SK-N-SH (cell line): ENCODE measurements around the gene A2ML1. TPM values are rescaled to one million over a fixed set of nuclear protein-coding genes. Genes with fewer than 3 reads are reported as not detected.
A peak's percentile ranks its signal among the peaks of the same experiment; 100 is the strongest.

Source experiments
- CTCF ChIA-PET: fragments of 300-600, 350-600 bp; formaldehyde crosslinking; extraction: SDS; loops from one replicate; lab custom pipeline; 2021; lab: Yijun Ruan, JAX
- POLR2A ChIA-PET: fragments of 350-600 bp; sonication (Branson Sonifier 250); formaldehyde crosslinking; extraction: SDS; loops from one replicate; lab custom pipeline; 2020; ENCODE audit warnings: antibody characterized with exemption, inconsistent platforms; lab: Yijun Ruan, JAX
- DNase-seq: peaks from one replicate; pipeline ENCODE4 v3.0.0; 2012
- H2AFZ ChIP-seq: fragments of 200-600 bp; sonication (generic); 2 replicates; pipeline ENCODE4 v1.8.1; 2016; ENCODE audit warnings: antibody characterized with exemption, mild to moderate bottlenecking, low read depth
- H3F3A ChIP-seq: fragments of 200-600 bp; sonication (generic); replicated peaks from 2 replicates; pipeline ENCODE3; 2016; ENCODE audit warnings: antibody characterized with exemption, mild to moderate bottlenecking; ENCODE audit not compliant: insufficient read depth
- H3K27ac ChIP-seq, 2 experiments: fragments of 200-500 bp in 1 of 2; fragments of 200-600 bp in 1 of 2; sonication (Bioruptor generic) in 1 of 2; sonication (generic), shearing (Covaris generic) in 1 of 2; 2 replicates each; pipeline versions ENCODE4 v1.5.1 to v1.6.1; 2014 to 2016; ENCODE audit warnings: low read depth in 2 of 2, inconsistent platforms in 1 of 2, low read length in 1 of 2, mild to moderate bottlenecking in 1 of 2, mixed read lengths in 1 of 2
- H3K27me3 ChIP-seq: fragments of 200-600 bp; sonication (generic), shearing (Covaris generic); 2 replicates; pipeline ENCODE4 v1.6.1; 2016; ENCODE audit warnings: mixed run types; ENCODE audit not compliant: insufficient read depth
- H3K36me3 ChIP-seq, 2 experiments: fragments of 200-500 bp in 1 of 2; fragments of 200-600 bp in 1 of 2; sonication (Bioruptor generic) in 1 of 2; sonication (generic) in 1 of 2; replicated peaks in 1 of 2; 2 replicates each; pipeline versions ENCODE3 to v1.5.1; 2014 to 2016; ENCODE audit warnings: low read length in 1 of 2, mild to moderate bottlenecking in 1 of 2; ENCODE audit not compliant: insufficient read depth in 2 of 2, control insufficient read depth in 1 of 2
- H3K4me1 ChIP-seq, 2 experiments: fragments of 200-500 bp in 1 of 2; fragments of 200-600 bp in 1 of 2; sonication (Bioruptor generic) in 1 of 2; sonication (generic), shearing (Covaris generic) in 1 of 2; 2 replicates each; pipeline versions ENCODE4 v1.5.1 to v1.6.1; 2014 to 2016; ENCODE audit warnings: low read depth in 1 of 2, low read length in 1 of 2, mixed run types in 1 of 2; ENCODE audit not compliant: insufficient read depth in 2 of 2, control insufficient read depth in 1 of 2
- H3K4me2 ChIP-seq: fragments of 200-600 bp; sonication (generic), shearing (Covaris generic); 2 replicates; pipeline ENCODE4 v1.6.1; 2017; ENCODE audit warnings: mixed run types
- H3K4me3 ChIP-seq, 2 experiments: fragments of 200-500 bp in 1 of 2; fragments of 200-600 bp in 1 of 2; sonication (Bioruptor generic) in 1 of 2; sonication (generic), shearing (Covaris generic) in 1 of 2; 2 replicates each; pipeline versions ENCODE4 v1.5.1 to v1.8.1; 2014 to 2016; ENCODE audit warnings: low read depth in 2 of 2, inconsistent platforms in 1 of 2, low read length in 1 of 2, mild to moderate bottlenecking in 1 of 2, mixed read lengths in 1 of 2, moderate library complexity in 1 of 2
- H3K79me2 ChIP-seq: fragments of 200-600 bp; sonication (generic); 2 replicates; pipeline ENCODE4 v1.8.1; 2017; ENCODE audit warnings: mild to moderate bottlenecking; ENCODE audit not compliant: insufficient read depth
- H3K9ac ChIP-seq: fragments of 200-600 bp; sonication (generic); 2 replicates; pipeline ENCODE4 v1.6.1; 2017; ENCODE audit warnings: mixed run types
- H3K9me2 ChIP-seq: fragments of 200-600 bp; sonication (generic); 2 replicates; pipeline ENCODE4 v1.6.1; 2017; ENCODE audit warnings: mixed run types
- H3K9me3 ChIP-seq: fragments of 200-600 bp; sonication (generic); 2 replicates; pipeline ENCODE4 v1.6.1; 2017; ENCODE audit warnings: mixed run types, mild to moderate bottlenecking, moderate library complexity
- H4K20me1 ChIP-seq: fragments of 200-600 bp; sonication (generic); 2 replicates; pipeline ENCODE4 v1.6.1; 2017; ENCODE audit warnings: mild to moderate bottlenecking, mixed run types; ENCODE audit not compliant: insufficient read depth
- CTCF ChIP-seq: fragments of 200-600 bp; sonication (generic); IDR thresholded peaks from 2 replicates; pipeline ENCODE4 v1.6.1; 2017; ENCODE audit warnings: antibody characterized with exemption, mild to moderate bottlenecking, moderate library complexity
- ELF1 ChIP-seq: IDR thresholded peaks from 2 replicates; pipeline ENCODE4 v1.4.0; 2012
- EZH2phosphoT487 ChIP-seq: fragments of 200-600 bp; sonication (generic); IDR thresholded peaks from 2 replicates; pipeline ENCODE4 v1.6.1; 2017; ENCODE audit warnings: low read depth, mixed run types, mild to moderate bottlenecking, antibody characterized with exemption, moderate library complexity, borderline replicate concordance
- FOXM1 ChIP-seq: IDR thresholded peaks from 2 replicates; pipeline ENCODE4 v1.4.0; 2012; ENCODE audit warnings: low read depth, mild to moderate bottlenecking
- GABPA ChIP-seq: IDR thresholded peaks from 2 replicates; pipeline ENCODE4 v1.4.0; 2012; ENCODE audit warnings: low read depth, mild to moderate bottlenecking
- GATA2 ChIP-seq: sonication (generic); formaldehyde crosslinking; IDR thresholded peaks from 2 replicates; pipeline ENCODE4 v1.5.0; 2020; ENCODE audit warnings: mild to moderate bottlenecking, missing genetic modification reagents
- PBX3 ChIP-seq: IDR thresholded peaks from 2 replicates; pipeline ENCODE4; 2012
- RAD21 ChIP-seq: IDR thresholded peaks from 2 replicates; pipeline ENCODE4 v1.6.1; 2012; ENCODE audit warnings: mild to moderate bottlenecking, low read length
- TAF1 ChIP-seq: IDR thresholded peaks from 2 replicates; pipeline ENCODE4 v1.6.1; 2012; ENCODE audit warnings: low read depth, mild to moderate bottlenecking, low read length, moderate library complexity, borderline replicate concordance
- TCF12 ChIP-seq: IDR thresholded peaks from 2 replicates; pipeline ENCODE4 v1.4.0; 2012
- TEAD4 ChIP-seq: IDR thresholded peaks from 2 replicates; pipeline ENCODE4 v1.4.0; 2012; ENCODE audit warnings: mild to moderate bottlenecking, borderline replicate concordance; ENCODE audit not compliant: insufficient read depth
- YY1 ChIP-seq: IDR thresholded peaks from 2 replicates; pipeline ENCODE4 v1.4.0; 2012; ENCODE audit warnings: low read depth, mild to moderate bottlenecking
- WGBS: methylation state at CpG from one replicate; pipeline ENCODE4 v1.1.6; 2017; ENCODE audit warnings: low lambda C conversion rate; 5-methylcytosine and 5-hydroxymethylcytosine counted together
- polyA plus RNA-seq, 3 experiments: library from polyadenylated mRNA; depleted of rRNA; stranded (reverse); fragments of >200 nt; gene quantifications; 2 replicates each; pipeline ENCODE4 v1.2.3, GENCODE V29; 2012
- TF ChIP-seq, protein P1 (sequence below): IDR thresholded peaks from 2 replicates; pipeline ENCODE4 v1.4.0; 2012; ENCODE audit warnings: low read depth, borderline replicate concordance

Gene A2ML1
- polyA plus RNA-seq, 1 of the 3 experiments (the other 2 are of a cell fraction): not detected

GRCh38 chr12:8916154-8916553, 93.7 kb downstream of the A2ML1 start:
- ChIA-PET CTCF (interaction anchor here (1.6 kb wide), 1 partner anchor 34 kb away, joined by 4 read pairs; the partner anchor contains the start of gene M6PR), POLR2A (no interaction called here)
- H2AFZ ChIP-seq: no peak overlapping the region
- H4K20me1 ChIP-seq: no peaks in the 10 kb centered on the region
- no peaks in the 10 kb centered on the region for H3K27me3 ChIP-seq
- no peak overlapping the region for H3K27ac ChIP-seq
- H3K79me2 ChIP-seq: peaks cover 28% of the 10 kb centered on the region
- H3K9ac ChIP-seq: no peak overlapping the region; the same call in 1 of the 2 replicates
- peaks cover 15 to 16% of the 10 kb centered on the region in 2 experiments; a peak in 3 of 4 replicates for H3K4me1 ChIP-seq
- H3K36me3 ChIP-seq: peaks cover 4 to 22% of the 10 kb centered on the region in 2 experiments
- H3K4me3 ChIP-seq: peak overlapping the region in 1 of 2 experiments; percentile 74; a peak in 1 of 4 replicates
- no peaks in the 10 kb centered on the region for H3K9me3 ChIP-seq
- TF ChIP-seq TEAD4 (no peak), PBX3 (no peak), GATA2 (CRISPR knock-in tag) (no peak)
- TF ChIP-seq, protein P1, sequence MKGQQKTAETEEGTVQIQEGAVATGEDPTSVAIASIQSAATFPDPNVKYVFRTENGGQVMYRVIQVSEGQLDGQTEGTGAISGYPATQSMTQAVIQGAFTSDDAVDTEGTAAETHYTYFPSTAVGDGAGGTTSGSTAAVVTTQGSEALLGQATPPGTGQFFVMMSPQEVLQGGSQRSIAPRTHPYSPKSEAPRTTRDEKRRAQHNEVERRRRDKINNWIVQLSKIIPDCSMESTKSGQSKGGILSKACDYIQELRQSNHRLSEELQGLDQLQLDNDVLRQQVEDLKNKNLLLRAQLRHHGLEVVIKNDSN: no peak
- peak overlapping the region; percentile 88 for H3K4me2 ChIP-seq
- H3K9me2 ChIP-seq: no peaks in the 10 kb centered on the region
- DNase-seq: no peak
- H3F3A ChIP-seq: peaks cover 11% of the 10 kb centered on the region

- no peak overlapping the region for H3K9ac ChIP-seq
- no peaks in the 10 kb centered on the region for H3K9me2 ChIP-seq
- no peaks in the 10 kb centered on the region for H4K20me1 ChIP-seq
- 88% methylated on average over 3 of the region's 3 CpGs for WGBS
- peaks cover 15 to 16% of the 10 kb centered on the region in 2 experiments; a peak in 3 of 4 replicates for H3K4me1 ChIP-seq
- H3K36me3 ChIP-seq: peaks cover 6 to 26% of the 10 kb centered on the region in 2 experiments
- peaks cover 28% of the 10 kb centered on the region for H3K79me2 ChIP-seq
- no peak overlapping the region for H3K4me2 ChIP-seq
- H3K27me3 ChIP-seq: no peaks in the 10 kb centered on the region
- CTCF ChIA-PET: interaction anchor here (1.6 kb wide), 1 partner anchor 33 kb away, joined by 4 read pairs; the partner anchor contains the start of gene M6PR
- H2AFZ ChIP-seq: no peak overlapping the region
- no peak for DNase-seq
- peaks cover 11% of the 10 kb centered on the region for H3F3A ChIP-seq
- H3K27ac ChIP-seq: no peak overlapping the region
- POLR2A ChIA-PET: no interaction called here
- no peak for TF ChIP-seq GABPA
- no peak for TF ChIP-seq EZH2phosphoT487
- TF ChIP-seq PBX3: no peak
- no peak for TF ChIP-seq TCF12
- no peak for TF ChIP-seq RAD21
- no peak for TF ChIP-seq TAF1
- TF ChIP-seq ELF1: no peak
- no peak for TF ChIP-seq YY1
- no peak for TF ChIP-seq CTCF
- no peak for TF ChIP-seq FOXM1
- TF ChIP-seq, all 33 proteins: peak for 0
- Histone ChIP-seq H3K4me3 (no peak overlapping the region), H3K9me3 (no peaks in the 10 kb centered on the region)
Measured at GRCh38 chr12:8917031-8917430, 94.6 kb downstream of the A2ML1 start.
